Measurements from ENCODE around the gene ESRRA. TPM values are rescaled to one million over a fixed set of nuclear protein-coding genes. Genes with fewer than 3 reads are reported as not detected.

ESRRA gene
- total and polyA plus RNA-seq, 2 of the 13 experiments (the other 11 are each of a cell fraction or from before 2014, with no cell fraction given) = 18.1 to 36.3 TPM

DNA sequence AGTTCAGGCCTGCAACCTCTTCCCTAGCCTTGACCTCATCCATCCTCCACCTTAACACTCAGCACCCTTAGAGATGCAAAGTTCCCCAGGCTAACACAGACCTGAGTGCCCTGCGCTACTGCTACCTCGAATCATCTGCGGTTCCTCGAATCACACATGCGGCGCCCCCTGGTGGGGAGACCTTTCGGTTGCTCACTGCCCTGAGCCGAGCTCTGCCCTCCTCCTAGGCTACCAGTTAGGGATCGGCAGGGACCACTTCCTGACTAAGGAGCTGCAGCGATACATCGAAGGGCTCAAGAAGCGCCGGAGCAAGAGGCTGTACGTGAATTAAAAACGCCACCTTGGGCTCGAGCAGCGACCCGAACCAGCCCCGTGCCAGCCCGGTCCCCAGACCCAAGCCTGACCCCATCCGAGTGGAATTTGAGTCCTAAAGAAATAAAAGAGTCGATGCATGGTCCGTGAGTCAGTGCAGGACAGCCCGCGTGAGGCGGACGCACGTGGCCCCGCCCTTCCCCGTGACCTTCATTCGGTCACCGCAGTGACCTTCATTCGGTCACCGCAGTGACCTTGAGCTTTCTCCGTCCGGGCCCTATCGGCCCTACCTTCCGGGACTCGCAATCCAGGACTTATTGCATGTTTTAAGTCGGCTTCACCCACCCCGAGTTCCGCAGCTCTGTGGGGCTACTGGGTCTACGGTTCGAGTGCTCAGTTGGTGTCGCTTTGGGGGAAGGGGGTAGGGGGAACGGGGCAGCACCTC lies 830 bp upstream of the ESRRA start (continued):
- TF ChIP-seq, protein P1, sequence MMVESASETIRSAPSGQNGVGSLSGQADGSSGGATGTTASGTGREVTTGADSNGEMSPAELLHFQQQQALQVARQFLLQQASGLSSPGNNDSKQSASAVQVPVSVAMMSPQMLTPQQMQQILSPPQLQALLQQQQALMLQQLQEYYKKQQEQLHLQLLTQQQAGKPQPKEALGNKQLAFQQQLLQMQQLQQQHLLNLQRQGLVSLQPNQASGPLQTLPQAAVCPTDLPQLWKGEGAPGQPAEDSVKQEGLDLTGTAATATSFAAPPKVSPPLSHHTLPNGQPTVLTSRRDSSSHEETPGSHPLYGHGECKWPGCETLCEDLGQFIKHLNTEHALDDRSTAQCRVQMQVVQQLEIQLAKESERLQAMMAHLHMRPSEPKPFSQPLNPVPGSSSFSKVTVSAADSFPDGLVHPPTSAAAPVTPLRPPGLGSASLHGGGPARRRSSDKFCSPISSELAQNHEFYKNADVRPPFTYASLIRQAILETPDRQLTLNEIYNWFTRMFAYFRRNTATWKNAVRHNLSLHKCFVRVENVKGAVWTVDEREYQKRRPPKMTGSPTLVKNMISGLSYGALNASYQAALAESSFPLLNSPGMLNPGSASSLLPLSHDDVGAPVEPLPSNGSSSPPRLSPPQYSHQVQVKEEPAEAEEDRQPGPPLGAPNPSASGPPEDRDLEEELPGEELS (CRISPR knock-in tag; IDR thresholded peaks at IDR 0.05) = no peak
- TF ChIP-seq, protein P2, sequence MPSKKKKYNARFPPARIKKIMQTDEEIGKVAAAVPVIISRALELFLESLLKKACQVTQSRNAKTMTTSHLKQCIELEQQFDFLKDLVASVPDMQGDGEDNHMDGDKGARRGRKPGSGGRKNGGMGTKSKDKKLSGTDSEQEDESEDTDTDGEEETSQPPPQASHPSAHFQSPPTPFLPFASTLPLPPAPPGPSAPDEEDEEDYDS (CRISPR knock-in tag; IDR thresholded peaks at IDR 0.05) = 0 out of 2 replicates have a peak, but pooled peaks have one; percentile 21
- TF ChIP-seq ZKSCAN5 (CRISPR knock-in tag; IDR thresholded peaks at IDR 0.05) (no peak), ZSCAN21 (CRISPR knock-in tag; IDR thresholded peaks at IDR 0.05; ENCODE audit: borderline replicate concordance) (no peak), ETV5 (CRISPR knock-in tag; IDR thresholded peaks at IDR 0.05; ENCODE audit: borderline replicate concordance) (no peak), HNRNPUL1 (IDR thresholded peaks at IDR 0.05; ENCODE audit: low read depth, low read length) (no peak), ZFP37 (CRISPR knock-in tag; IDR thresholded peaks at IDR 0.05; ENCODE audit: borderline replicate concordance) (no peak), ZSCAN31 (CRISPR knock-in tag; IDR thresholded peaks at IDR 0.05; ENCODE audit: low read depth) (no peak), KDM3A (CRISPR knock-in tag; IDR thresholded peaks at IDR 0.05; ENCODE audit: low read depth) (no peak), ZNF326 (CRISPR knock-in tag; IDR thresholded peaks at IDR 0.05; ENCODE audit: borderline replicate concordance) (no peak)
- TF ChIP-seq, protein P3, sequence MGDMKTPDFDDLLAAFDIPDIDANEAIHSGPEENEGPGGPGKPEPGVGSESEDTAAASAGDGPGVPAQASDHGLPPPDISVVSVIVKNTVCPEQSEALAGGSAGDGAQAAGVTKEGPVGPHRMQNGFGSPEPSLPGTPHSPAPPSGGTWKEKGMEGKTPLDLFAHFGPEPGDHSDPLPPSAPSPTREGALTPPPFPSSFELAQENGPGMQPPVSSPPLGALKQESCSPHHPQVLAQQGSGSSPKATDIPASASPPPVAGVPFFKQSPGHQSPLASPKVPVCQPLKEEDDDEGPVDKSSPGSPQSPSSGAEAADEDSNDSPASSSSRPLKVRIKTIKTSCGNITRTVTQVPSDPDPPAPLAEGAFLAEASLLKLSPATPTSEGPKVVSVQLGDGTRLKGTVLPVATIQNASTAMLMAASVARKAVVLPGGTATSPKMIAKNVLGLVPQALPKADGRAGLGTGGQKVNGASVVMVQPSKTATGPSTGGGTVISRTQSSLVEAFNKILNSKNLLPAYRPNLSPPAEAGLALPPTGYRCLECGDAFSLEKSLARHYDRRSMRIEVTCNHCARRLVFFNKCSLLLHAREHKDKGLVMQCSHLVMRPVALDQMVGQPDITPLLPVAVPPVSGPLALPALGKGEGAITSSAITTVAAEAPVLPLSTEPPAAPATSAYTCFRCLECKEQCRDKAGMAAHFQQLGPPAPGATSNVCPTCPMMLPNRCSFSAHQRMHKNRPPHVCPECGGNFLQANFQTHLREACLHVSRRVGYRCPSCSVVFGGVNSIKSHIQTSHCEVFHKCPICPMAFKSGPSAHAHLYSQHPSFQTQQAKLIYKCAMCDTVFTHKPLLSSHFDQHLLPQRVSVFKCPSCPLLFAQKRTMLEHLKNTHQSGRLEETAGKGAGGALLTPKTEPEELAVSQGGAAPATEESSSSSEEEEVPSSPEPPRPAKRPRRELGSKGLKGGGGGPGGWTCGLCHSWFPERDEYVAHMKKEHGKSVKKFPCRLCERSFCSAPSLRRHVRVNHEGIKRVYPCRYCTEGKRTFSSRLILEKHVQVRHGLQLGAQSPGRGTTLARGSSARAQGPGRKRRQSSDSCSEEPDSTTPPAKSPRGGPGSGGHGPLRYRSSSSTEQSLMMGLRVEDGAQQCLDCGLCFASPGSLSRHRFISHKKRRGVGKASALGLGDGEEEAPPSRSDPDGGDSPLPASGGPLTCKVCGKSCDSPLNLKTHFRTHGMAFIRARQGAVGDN (CRISPR knock-in tag; IDR thresholded peaks at IDR 0.05) = peak; percentile 84
- TF ChIP-seq, protein P4, sequence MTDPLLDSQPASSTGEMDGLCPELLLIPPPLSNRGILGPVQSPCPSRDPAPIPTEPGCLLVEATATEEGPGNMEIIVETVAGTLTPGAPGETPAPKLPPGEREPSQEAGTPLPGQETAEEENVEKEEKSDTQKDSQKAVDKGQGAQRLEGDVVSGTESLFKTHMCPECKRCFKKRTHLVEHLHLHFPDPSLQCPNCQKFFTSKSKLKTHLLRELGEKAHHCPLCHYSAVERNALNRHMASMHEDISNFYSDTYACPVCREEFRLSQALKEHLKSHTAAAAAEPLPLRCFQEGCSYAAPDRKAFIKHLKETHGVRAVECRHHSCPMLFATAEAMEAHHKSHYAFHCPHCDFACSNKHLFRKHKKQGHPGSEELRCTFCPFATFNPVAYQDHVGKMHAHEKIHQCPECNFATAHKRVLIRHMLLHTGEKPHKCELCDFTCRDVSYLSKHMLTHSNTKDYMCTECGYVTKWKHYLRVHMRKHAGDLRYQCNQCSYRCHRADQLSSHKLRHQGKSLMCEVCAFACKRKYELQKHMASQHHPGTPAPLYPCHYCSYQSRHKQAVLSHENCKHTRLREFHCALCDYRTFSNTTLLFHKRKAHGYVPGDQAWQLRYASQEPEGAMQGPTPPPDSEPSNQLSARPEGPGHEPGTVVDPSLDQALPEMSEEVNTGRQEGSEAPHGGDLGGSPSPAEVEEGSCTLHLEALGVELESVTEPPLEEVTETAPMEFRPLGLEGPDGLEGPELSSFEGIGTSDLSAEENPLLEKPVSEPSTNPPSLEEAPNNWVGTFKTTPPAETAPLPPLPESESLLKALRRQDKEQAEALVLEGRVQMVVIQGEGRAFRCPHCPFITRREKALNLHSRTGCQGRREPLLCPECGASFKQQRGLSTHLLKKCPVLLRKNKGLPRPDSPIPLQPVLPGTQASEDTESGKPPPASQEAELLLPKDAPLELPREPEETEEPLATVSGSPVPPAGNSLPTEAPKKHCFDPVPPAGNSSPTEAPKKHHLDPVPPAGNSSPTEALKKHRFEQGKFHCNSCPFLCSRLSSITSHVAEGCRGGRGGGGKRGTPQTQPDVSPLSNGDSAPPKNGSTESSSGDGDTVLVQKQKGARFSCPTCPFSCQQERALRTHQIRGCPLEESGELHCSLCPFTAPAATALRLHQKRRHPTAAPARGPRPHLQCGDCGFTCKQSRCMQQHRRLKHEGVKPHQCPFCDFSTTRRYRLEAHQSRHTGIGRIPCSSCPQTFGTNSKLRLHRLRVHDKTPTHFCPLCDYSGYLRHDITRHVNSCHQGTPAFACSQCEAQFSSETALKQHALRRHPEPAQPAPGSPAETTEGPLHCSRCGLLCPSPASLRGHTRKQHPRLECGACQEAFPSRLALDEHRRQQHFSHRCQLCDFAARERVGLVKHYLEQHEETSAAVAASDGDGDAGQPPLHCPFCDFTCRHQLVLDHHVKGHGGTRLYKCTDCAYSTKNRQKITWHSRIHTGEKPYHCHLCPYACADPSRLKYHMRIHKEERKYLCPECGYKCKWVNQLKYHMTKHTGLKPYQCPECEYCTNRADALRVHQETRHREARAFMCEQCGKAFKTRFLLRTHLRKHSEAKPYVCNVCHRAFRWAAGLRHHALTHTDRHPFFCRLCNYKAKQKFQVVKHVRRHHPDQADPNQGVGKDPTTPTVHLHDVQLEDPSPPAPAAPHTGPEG (CRISPR knock-in tag; IDR thresholded peaks at IDR 0.05) = peak; percentile 74
